Adrenal gland (tissue), 5 donors: ENCODE results near the gene LRP1B.

ENCODE experiments used
- CTCF ChIP-seq, 6 experiments: fragments of 450-650 bp in 4 of 6; fragments of 200-600 bp in 2 of 6; sonication (generic) in 1 of 6; IDR thresholded peaks; 1 replicate in 5 of 6; 2 replicates in 1 of 6; pipeline versions ENCODE4 v1.5.1 to v1.8.0; 2016 to 2021; ENCODE audit warnings: antibody characterized with exemption in 6 of 6, mild to moderate bottlenecking in 2 of 6, moderate library complexity in 1 of 6
- POLR2A ChIP-seq, 2 donors: fragments of 450-650 bp; IDR thresholded peaks; one replicate each; pipeline ENCODE4 v1.6.1; 2017; ENCODE audit warnings: antibody characterized with exemption in 2 of 2, mild to moderate bottlenecking in 2 of 2, moderate library complexity in 1 of 2
- donor health status: DM: no; HTN: no; CAD: no.

- no peak for TF ChIP-seq CTCF (IDR thresholded peaks at IDR 0.05)
- no peak for TF ChIP-seq POLR2A (IDR thresholded peaks at IDR 0.05)
Observed at GRCh38 chr2:140376686-140377085, 1754.1 kb downstream of the LRP1B start.
